Endothelial cell of umbilical vein (primary cell): ENCODE results near the gene PTGFRN. TPM values are rescaled to one million over a fixed set of nuclear protein-coding genes. Genes with fewer than 3 reads are reported as not detected.

ENCODE experiments used
- BruUV-seq: library from RNA; stranded (reverse); fragments of 400-500 nt; replicated peaks from 2 replicates; lab custom pipeline; 2021; lab: Mats Ljungman, UMichigan
- CTCF ChIA-PET: fragments of 300-600, 350-600 bp; sonication (Branson Sonifier 250); formaldehyde crosslinking; loops from one replicate; lab custom pipeline; 2021; ENCODE audit warnings: antibody characterized with exemption, inconsistent platforms; lab: Charles Lee
- POLR2A ChIA-PET: fragments of 300-600, 350-600 bp; sonication (Branson Sonifier 250); formaldehyde crosslinking; loops from one replicate; lab custom pipeline; 2021; ENCODE audit warnings: antibody characterized with exemption, inconsistent platforms; lab: Charles Lee
- DNase-seq: peaks from one replicate; pipeline ENCODE4 v3.0.0-alpha.2; 2011; ENCODE audit warnings: low read depth, low spot score
- FAIRE-seq: peaks from 2 replicates; lab custom pipeline; 2011; peaks lifted over from hg19 to GRCh38; lab: Jason Lieb, UNC
- H2AFZ ChIP-seq: 2 replicates; pipeline ENCODE4 v1.6.0; 2012; ENCODE audit warnings: low read depth, low read length, control low read depth, inconsistent platforms
- H3K27ac ChIP-seq: 2 replicates; pipeline ENCODE4 v1.5.1; 2011; ENCODE audit warnings: low read depth, mild to moderate bottlenecking, control low read depth, low read length, moderate library complexity; ENCODE audit not compliant: insufficient read depth
- H3K27me3 ChIP-seq, 2 experiments: 2 replicates each; pipeline versions ENCODE4 v1.6.0 to v1.6.1; 2011; ENCODE audit warnings: low read length in 2 of 2, mixed read lengths in 1 of 2; ENCODE audit not compliant: control insufficient read depth in 2 of 2, insufficient read depth in 2 of 2
- H3K36me3 ChIP-seq, 2 experiments: 2 replicates in 1 of 2; 3 replicates in 1 of 2; pipeline ENCODE4 v1.5.1; 2011; ENCODE audit warnings: low read length in 2 of 2, mild to moderate bottlenecking in 1 of 2, moderate library complexity in 1 of 2; ENCODE audit not compliant: control insufficient read depth in 2 of 2, insufficient read depth in 2 of 2; ENCODE audit errors: extremely low read depth in 1 of 2
- H3K4me1 ChIP-seq: 3 replicates; pipeline ENCODE4 v1.5.1; 2011; ENCODE audit warnings: mild to moderate bottlenecking, low read length; ENCODE audit not compliant: control insufficient read depth, insufficient read depth; ENCODE audit errors: extremely low read depth
- H3K4me2 ChIP-seq: 2 replicates; pipeline ENCODE4 v1.6.1; 2011; ENCODE audit warnings: low read length, control low read depth, mixed read lengths; ENCODE audit not compliant: insufficient read depth
- H3K4me3 ChIP-seq, 3 experiments: fragments of 200-600 bp in 1 of 3; sonication (generic), shearing (Covaris generic) in 1 of 3; replicated peaks in 1 of 3; 2 replicates each; pipeline ENCODE4 v1.5.1; 2011 to 2016; ENCODE audit warnings: control low read depth in 3 of 3, low read length in 3 of 3, mild to moderate bottlenecking in 2 of 3, inconsistent platforms in 1 of 3, low read depth in 1 of 3, moderate library complexity in 1 of 3; ENCODE audit not compliant: insufficient read depth in 1 of 3
- H3K79me2 ChIP-seq: 2 replicates; pipeline ENCODE4 v1.6.0; 2012; ENCODE audit warnings: low read length, inconsistent platforms; ENCODE audit not compliant: control insufficient read depth, insufficient read depth
- H3K9ac ChIP-seq: replicated peaks from 2 replicates; pipeline ENCODE3; 2011; ENCODE audit warnings: low read length, control low read depth; ENCODE audit not compliant: insufficient read depth; ENCODE audit errors: extremely low read depth
- H3K9me1 ChIP-seq: replicated peaks from 3 replicates; pipeline ENCODE4 v1.6.0; 2011; ENCODE audit warnings: mild to moderate bottlenecking, low read length; ENCODE audit not compliant: control insufficient read depth, insufficient read depth; ENCODE audit errors: extremely low read depth
- H3K9me3 ChIP-seq: replicated peaks from 2 replicates; pipeline ENCODE4 v1.5.1; 2012; ENCODE audit warnings: low read length, inconsistent platforms; ENCODE audit not compliant: control insufficient read depth, insufficient read depth
- H4K20me1 ChIP-seq: replicated peaks from 2 replicates; pipeline ENCODE3; 2011; ENCODE audit warnings: mild to moderate bottlenecking, low read length; ENCODE audit not compliant: control insufficient read depth, insufficient read depth; ENCODE audit errors: extremely low read depth
- GATA2 ChIP-seq: IDR thresholded peaks from 2 replicates; pipeline ENCODE4 v1.7.0; 2011; ENCODE audit warnings: low read depth, mild to moderate bottlenecking, moderate library complexity, mixed read lengths, low read length; ENCODE audit not compliant: insufficient read length, insufficient read depth
- MYC ChIP-seq: IDR thresholded peaks from one replicate; pipeline ENCODE4 v1.6.1; 2011; ENCODE audit warnings: mild to moderate bottlenecking, low read depth, low read length
- dilution Hi-C: fragments of 300-500 bp; cut with MboI; formaldehyde crosslinking; loops from one replicate; pipeline ENCODE4 v1.15.0; 2019; ENCODE audit warnings: low sequenced_read_pairs; ENCODE audit not compliant: extremely low pct_ligation_motif_present
- intact Hi-C: fragments of 100-400 bp; cut with micrococcal nuclease; formaldehyde crosslinking; loops from one replicate; pipeline ENCODE4 v1.10.0; 2022
- polyA plus RNA-seq, 4 experiments: library from polyadenylated mRNA; depleted of rRNA in 3 of 4; stranded (reverse) in 3 of 4; unstranded in 1 of 4; fragments of >200 nt; gene quantifications; 2 replicates each; pipeline versions ENCODE4 v1.2.1 to v1.2.3, GENCODE V29; 2011 to 2012; ENCODE audit warnings: missing spikeins in 1 of 4
- total RNA-seq: library from RNA; stranded (reverse); gene quantifications from 2 replicates; pipeline ENCODE4 v1.2.3, GENCODE V29; 2021
- TF ChIP-seq, protein P1 (sequence below), 2 donors: IDR thresholded peaks; 1 replicate in 1 of 2; 2 replicates in 1 of 2; pipeline ENCODE4 v1.5.1; 2011; ENCODE audit warnings: low read length in 2 of 2, mild to moderate bottlenecking in 2 of 2, moderate library complexity in 2 of 2, control low read depth in 1 of 2, inconsistent platforms in 1 of 2, low read depth in 1 of 2; ENCODE audit not compliant: insufficient read depth in 1 of 2; ENCODE audit errors: extremely low read depth in 1 of 2

PTGFRN gene
- total and polyA plus RNA-seq, 2 donors (not counting 3 experiments of a cell fraction or from before 2014, with no cell fraction given): 39.6 to 60.7 TPM

DNA sequence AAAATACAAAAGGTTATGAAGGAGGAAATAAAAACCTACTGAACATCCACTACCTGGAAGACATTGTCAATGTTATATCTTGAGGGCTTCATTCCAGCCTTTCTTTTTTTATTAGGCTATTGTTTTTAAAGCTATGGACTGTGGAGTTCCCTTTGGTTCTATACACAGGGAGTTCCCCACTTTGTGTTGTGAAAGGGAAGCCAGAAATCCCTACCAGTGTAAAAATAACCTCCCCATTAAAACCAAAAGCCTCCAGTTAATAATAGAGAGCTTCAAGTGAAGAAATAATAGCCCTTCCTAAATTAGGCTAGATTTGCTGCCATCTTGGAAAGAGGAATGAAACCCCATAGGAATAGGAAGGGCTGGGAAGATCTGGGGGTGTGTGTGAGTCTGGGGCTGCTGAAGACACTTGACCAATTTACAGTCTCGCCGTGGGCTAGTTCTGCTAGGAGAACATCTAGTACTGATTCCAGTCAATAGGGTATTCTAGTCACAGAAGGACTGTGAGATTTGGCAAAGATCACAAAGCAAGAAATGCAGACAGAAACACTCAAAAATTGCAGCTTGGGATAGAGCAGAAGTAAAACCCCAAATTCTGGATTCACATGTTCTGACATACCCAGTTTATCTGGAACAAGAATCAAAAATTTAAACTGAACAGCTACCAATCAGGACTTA, 32.4 kb upstream of the PTGFRN start:
- TF ChIP-seq GATA2: no peak
- TF ChIP-seq, protein P1, sequence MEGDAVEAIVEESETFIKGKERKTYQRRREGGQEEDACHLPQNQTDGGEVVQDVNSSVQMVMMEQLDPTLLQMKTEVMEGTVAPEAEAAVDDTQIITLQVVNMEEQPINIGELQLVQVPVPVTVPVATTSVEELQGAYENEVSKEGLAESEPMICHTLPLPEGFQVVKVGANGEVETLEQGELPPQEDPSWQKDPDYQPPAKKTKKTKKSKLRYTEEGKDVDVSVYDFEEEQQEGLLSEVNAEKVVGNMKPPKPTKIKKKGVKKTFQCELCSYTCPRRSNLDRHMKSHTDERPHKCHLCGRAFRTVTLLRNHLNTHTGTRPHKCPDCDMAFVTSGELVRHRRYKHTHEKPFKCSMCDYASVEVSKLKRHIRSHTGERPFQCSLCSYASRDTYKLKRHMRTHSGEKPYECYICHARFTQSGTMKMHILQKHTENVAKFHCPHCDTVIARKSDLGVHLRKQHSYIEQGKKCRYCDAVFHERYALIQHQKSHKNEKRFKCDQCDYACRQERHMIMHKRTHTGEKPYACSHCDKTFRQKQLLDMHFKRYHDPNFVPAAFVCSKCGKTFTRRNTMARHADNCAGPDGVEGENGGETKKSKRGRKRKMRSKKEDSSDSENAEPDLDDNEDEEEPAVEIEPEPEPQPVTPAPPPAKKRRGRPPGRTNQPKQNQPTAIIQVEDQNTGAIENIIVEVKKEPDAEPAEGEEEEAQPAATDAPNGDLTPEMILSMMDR (IDR thresholded peaks at IDR 0.05; ENCODE audit: extremely low read depth in 1 of 2, insufficient read depth in 1 of 2, low read depth in 1 of 2, low read length in 2 of 2): no peak
- TF ChIP-seq MYC: no peak
- peak overlapping the region; percentile 43 for H3K4me2 ChIP-seq
- ChIA-PET POLR2A (no interaction called here), CTCF (interaction anchor here (0.7 to 3.6 kb wide), 9 partner anchors 10 to 140 kb away, joined by 3 to 12 read pairs (median 5); partner anchors contain the start of gene PTGFRN)
- dilution Hi-C loops: no loop called here
- H3K27ac ChIP-seq: no peak overlapping the region
- no peaks in the 10 kb centered on the region for H3K9me1 ChIP-seq
- peaks cover 5 to 6% of the 10 kb centered on the region in 2 experiments for H3K27me3 ChIP-seq
- no peak overlapping the region for H2AFZ ChIP-seq
- TSS peak; percentile 52 for BruUV-seq
- H3K36me3 ChIP-seq: no peaks in the 10 kb centered on the region
- H3K4me1 ChIP-seq: peaks cover 15% of the 10 kb centered on the region
- intact Hi-C loops: no loop called here
- peak overlapping the region; percentile 78 for H3K9ac ChIP-seq
- peak; percentile 32 for DNase-seq
- H3K4me3 ChIP-seq: no peak overlapping the region
- no peak for FAIRE-seq
- no peaks in the 10 kb centered on the region for H4K20me1 ChIP-seq
- H3K79me2 ChIP-seq: no peaks in the 10 kb centered on the region
- no peaks in the 10 kb centered on the region for H3K9me3 ChIP-seq
